GM12878 (cell line): ENCODE results near the gene KIRREL3. TPM values are rescaled to one million over a fixed set of nuclear protein-coding genes. Genes with fewer than 3 reads are reported as not detected.

ENCODE experiments used
- ATAC-seq: fragments of 200-7000 bp; cut with Tn5 transposase; 3 replicates; pipeline ENCODE4 v1.9.1; 2020; ENCODE audit warnings: mild to moderate bottlenecking, moderate library complexity
- BruUV-seq: library from RNA; stranded (reverse); fragments of 400-500 nt; replicated peaks from 2 replicates; lab custom pipeline; 2021; lab: Mats Ljungman, UMichigan
- CTCF ChIA-PET: fragments of 300-600 bp; sonication (Branson Sonifier 250); formaldehyde crosslinking; extraction: SDS; loops from one replicate; lab custom pipeline; 2021; ENCODE audit warnings: inconsistent platforms; lab: Yijun Ruan, JAX
- POLR2A ChIA-PET: fragments of 350-600 bp; formaldehyde crosslinking; extraction: SDS; loops from one replicate; lab custom pipeline; 2021; ENCODE audit warnings: inconsistent platforms; lab: Charles Lee
- RAD21 ChIA-PET: fragments of 300-600 bp; sonication (Branson Sonifier 250); formaldehyde crosslinking; loops from one replicate; lab custom pipeline; 2023; ENCODE audit warnings: antibody characterized with exemption; ENCODE audit not compliant: unreplicated experiment; lab: Charles Lee
- SMC1A ChIA-PET: fragments of 300-600 bp; sonication (Branson Sonifier 250); formaldehyde crosslinking; loops from one replicate; lab custom pipeline; 2023; ENCODE audit not compliant: unreplicated experiment, uncharacterized antibody; lab: Charles Lee
- DNase-seq: peaks from one replicate; pipeline ENCODE4 v3.0.0-alpha.2; 2011; ENCODE audit warnings: low read depth, low spot score
- FAIRE-seq: peaks from 3 replicates; lab custom pipeline; 2011; peaks lifted over from hg19 to GRCh38; lab: Jason Lieb, UNC
- H2AFZ ChIP-seq: 2 replicates; pipeline ENCODE4 v1.6.0; 2011; ENCODE audit warnings: low read depth, low read length, control low read depth; ENCODE audit not compliant: control insufficient read depth
- H3K27ac ChIP-seq: 2 replicates; pipeline ENCODE4 v1.5.1; 2011; ENCODE audit warnings: control low read depth; ENCODE audit not compliant: control insufficient read depth, insufficient read depth
- H3K27me3 ChIP-seq, 2 experiments: replicated peaks in 1 of 2; 2 replicates each; pipeline versions ENCODE4 v1.6.0 to v1.6.1; 2011; ENCODE audit warnings: low read length in 1 of 2; ENCODE audit not compliant: control insufficient read depth in 2 of 2, insufficient read depth in 2 of 2
- H3K36me3 ChIP-seq, 2 experiments: 2 replicates each; pipeline ENCODE4 v1.5.1; 2011; ENCODE audit warnings: low read length in 1 of 2; ENCODE audit not compliant: control insufficient read depth in 2 of 2, insufficient read depth in 2 of 2
- H3K4me1 ChIP-seq: 2 replicates; pipeline ENCODE4 v1.6.1; 2011; ENCODE audit warnings: mild to moderate bottlenecking, low read length, moderate library complexity, mixed read lengths; ENCODE audit not compliant: control insufficient read depth, insufficient read depth
- H3K4me2 ChIP-seq: 2 replicates; pipeline ENCODE4 v1.6.0; 2011; ENCODE audit warnings: control low read depth; ENCODE audit not compliant: control insufficient read depth, insufficient read depth
- H3K4me3 ChIP-seq: fragments of 200-600 bp; sonication (generic); 2 replicates; pipeline ENCODE4 v1.5.1; 2016
- H3K79me2 ChIP-seq: 2 replicates; pipeline ENCODE4 v1.6.0; 2011; ENCODE audit warnings: low read length; ENCODE audit not compliant: control insufficient read depth, insufficient read depth
- H3K9ac ChIP-seq: 2 replicates; pipeline ENCODE4 v1.8.0; 2011; ENCODE audit warnings: low read length, control low read depth, mixed read lengths; ENCODE audit not compliant: control insufficient read depth, insufficient read depth
- H3K9me3 ChIP-seq: replicated peaks from 3 replicates; pipeline ENCODE4 v1.5.1; 2011; ENCODE audit warnings: mild to moderate bottlenecking, low read length; ENCODE audit not compliant: control insufficient read depth, insufficient read depth
- H4K20me1 ChIP-seq: 2 replicates; pipeline ENCODE4 v1.6.0; 2011; ENCODE audit not compliant: control insufficient read depth, insufficient read depth
- BACH1 ChIP-seq: fragments of 450-650 bp; IDR thresholded peaks from 2 replicates; pipeline ENCODE4 v1.6.1; 2017; ENCODE audit warnings: mild to moderate bottlenecking, borderline replicate concordance
- CHD1 ChIP-seq: IDR thresholded peaks from 2 replicates; pipeline ENCODE4 v1.6.1; 2012; ENCODE audit warnings: low read depth, low read length, improper control_type of control experiment
- ETV6 ChIP-seq, 2 experiments: fragments of 450-650 bp in 1 of 2; IDR thresholded peaks in 1 of 2; conservative IDR thresholded peaks in 1 of 2; 2 replicates each; pipeline ENCODE4 v1.6.1; 2014; ENCODE audit warnings: antibody characterized with exemption in 1 of 2, borderline replicate concordance in 1 of 2, low read depth in 1 of 2, mild to moderate bottlenecking in 1 of 2, moderate library complexity in 1 of 2
- MLLT1 ChIP-seq: fragments of 450-650 bp; IDR thresholded peaks from 2 replicates; pipeline ENCODE4 v1.6.1; 2016; ENCODE audit warnings: mild to moderate bottlenecking
- MXI1 ChIP-seq: fragments of 150-350 bp; IDR thresholded peaks from 2 replicates; pipeline ENCODE4 v1.6.1; 2011; ENCODE audit warnings: low read depth, mild to moderate bottlenecking, inconsistent platforms, low read length, improper control_type of control experiment
- RELA ChIP-seq: fragments of 450-650 bp; IDR thresholded peaks from 2 replicates; pipeline ENCODE4 v1.8.0; 2014; ENCODE audit warnings: borderline replicate concordance; ENCODE audit not compliant: partially characterized antibody
- RFX5 ChIP-seq: IDR thresholded peaks from 2 replicates; pipeline ENCODE4 v1.6.1; 2011; ENCODE audit warnings: low read depth, low read length, improper control_type of control experiment
- SIN3A ChIP-seq: IDR thresholded peaks from 2 replicates; pipeline ENCODE4 v1.6.1; 2012; ENCODE audit warnings: low read depth, low read length, improper control_type of control experiment
- SP1 ChIP-seq: IDR thresholded peaks from one replicate; pipeline ENCODE4 v1.6.1; 2011; ENCODE audit warnings: low read depth, low read length
- SREBF1 ChIP-seq: IDR thresholded peaks from 2 replicates; pipeline ENCODE4 v1.6.1; 2012; ENCODE audit warnings: mild to moderate bottlenecking, low read length
- TCF3 ChIP-seq: IDR thresholded peaks from 2 replicates; pipeline ENCODE4 v1.6.1; 2012; ENCODE audit warnings: low read depth, mild to moderate bottlenecking, low read length, borderline replicate concordance; ENCODE audit not compliant: insufficient read depth
- TCF7 ChIP-seq: IDR thresholded peaks from 2 replicates; pipeline ENCODE4 v1.6.1; 2014; ENCODE audit warnings: antibody characterized with exemption, borderline replicate concordance
- WGBS: methylation state at CpG from one replicate; pipeline ENCODE4 v1.1.6; 2016; ENCODE audit warnings: low lambda C conversion rate; ENCODE audit not compliant: insufficient replicate concordance, insufficient coverage; ENCODE audit errors: missing lambda C conversion rate; 5-methylcytosine and 5-hydroxymethylcytosine counted together
- in situ Hi-C: fragments of 300-500 bp; cut with MboI; formaldehyde crosslinking; loops from 9 replicates; pipeline ENCODE4 v1.14.3; 2018; ENCODE audit warnings: mixed read lengths
- intact Hi-C: fragments of 100-400 bp; cut with micrococcal nuclease; formaldehyde crosslinking; loops from one replicate; pipeline ENCODE4 v1.14.2; 2022; ENCODE audit not compliant: unreplicated experiment
- polyA plus RNA-seq, 11 experiments: library from polyadenylated mRNA; depleted of rRNA in 4 of 11; unstranded in 6 of 11; stranded (reverse) in 5 of 11; fragments of >200 nt; fragmentation: Nextera tagmentation in 4 of 11; fragmentation: Illumina TruSeq in 1 of 11; extraction: Ambion mirVana in 4 of 11; extraction: Trizol in 1 of 11; gene quantifications; 1 replicate in 1 of 11; 2 replicates in 10 of 11; pipeline versions ENCODE4 v1.2.1 to v1.2.3, GENCODE V29; 2011 to 2016; ENCODE audit warnings: inconsistent platforms in 2 of 11, missing spikeins in 2 of 11, low read depth in 1 of 11
- total RNA-seq, 4 experiments: library from RNA; depleted of rRNA in 3 of 4; stranded (reverse); fragments of >200 nt in 3 of 4; fragmentation: Illumina TruSeq in 1 of 4; extraction: Trizol in 1 of 4; gene quantifications; 2 replicates each; pipeline versions ENCODE4 v1.2.1 to v1.2.3, GENCODE V29; 2013 to 2021
- TF ChIP-seq, protein P1 (sequence below): fragments of 150-350 bp; IDR thresholded peaks from 2 replicates; pipeline ENCODE4 v1.6.1; 2016; ENCODE audit warnings: low read depth, low read length
- TF ChIP-seq, protein P2 (sequence below): fragments of 450-650 bp; formaldehyde crosslinking; IDR thresholded peaks from 2 replicates; pipeline ENCODE4 v1.4.0; 2020; ENCODE audit warnings: mild to moderate bottlenecking, moderate library complexity

The KIRREL3 gene
- total and polyA plus RNA-seq, 10 of the 15 experiments (the other 5 are each of a cell fraction or from before 2014, with no cell fraction given): under 0.01 TPM; not detected in 9

DNA sequence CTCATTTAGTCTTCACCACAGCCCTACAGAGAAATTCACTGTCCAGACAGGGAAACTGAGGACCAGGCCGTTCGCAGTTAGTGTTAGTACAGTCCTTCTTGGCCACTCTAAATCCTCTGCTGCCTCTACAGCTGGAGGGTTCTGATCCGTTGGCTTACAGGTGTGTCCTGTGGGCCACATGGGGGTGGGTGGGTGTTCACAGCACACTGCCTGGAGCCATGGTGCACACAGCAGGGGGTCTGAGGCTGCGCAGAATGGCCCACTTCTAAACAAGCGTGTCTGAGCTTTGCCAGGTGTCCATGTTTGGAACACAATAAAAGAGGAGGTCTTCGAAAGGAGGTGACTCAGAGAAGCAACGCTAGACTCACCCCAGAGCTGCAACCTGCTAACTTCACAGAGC, 396.1 kb downstream of the KIRREL3 start:
- H2AFZ ChIP-seq: no peak overlapping the region
- POLR2A ChIA-PET: no interaction called here
- CTCF ChIA-PET: no interaction called here
- FAIRE-seq (no peak), ATAC-seq (no peak), DNase-seq (no peak)
- H3K79me2 ChIP-seq: no peaks in the 10 kb centered on the region
- BruUV-seq: no TSS peak
- 30% methylated on average over 5 of the region's 7 CpGs for WGBS
- H3K27ac ChIP-seq: no peak overlapping the region
- H3K9me3 ChIP-seq: no peaks in the 10 kb centered on the region
- RAD21 ChIA-PET: no interaction called here
- no peaks in the 10 kb centered on the region for H3K36me3 ChIP-seq
- peaks cover 0 to 2% of the 10 kb centered on the region in 2 experiments; a peak in 2 of 4 replicates for H3K27me3 ChIP-seq
- H3K4me3 ChIP-seq: no peak overlapping the region
- H3K4me2 ChIP-seq: no peak overlapping the region
- H3K9ac ChIP-seq: no peak overlapping the region
- in situ Hi-C loops: no loop called here
- intact Hi-C loops: loop anchor here (10.0 kb wide), 2 partner anchors 270 to 740 kb away; no protein-coding TSS in a partner anchor
- SMC1A ChIA-PET: no interaction called here
- no peaks in the 10 kb centered on the region for H3K4me1 ChIP-seq
- H4K20me1 ChIP-seq: no peaks in the 10 kb centered on the region; the same call in 1 of the 2 replicates
- TF ChIP-seq RELA (no peak), SP1 (no peak), TCF3 (no peak), MXI1 (no peak), SIN3A (no peak), TCF7 (no peak), ETV6 (conservative IDR thresholded peaks at IDR 0.05 in 1 of 2, IDR thresholded peaks at IDR 0.05 in 1 of 2; ENCODE audit: borderline replicate concordance in 1 of 2, low read depth in 1 of 2) (no peak), RFX5 (no peak), MLLT1 (no peak), BACH1 (no peak), SREBF1 (no peak), CHD1 (no peak)
- TF ChIP-seq, protein P1, sequence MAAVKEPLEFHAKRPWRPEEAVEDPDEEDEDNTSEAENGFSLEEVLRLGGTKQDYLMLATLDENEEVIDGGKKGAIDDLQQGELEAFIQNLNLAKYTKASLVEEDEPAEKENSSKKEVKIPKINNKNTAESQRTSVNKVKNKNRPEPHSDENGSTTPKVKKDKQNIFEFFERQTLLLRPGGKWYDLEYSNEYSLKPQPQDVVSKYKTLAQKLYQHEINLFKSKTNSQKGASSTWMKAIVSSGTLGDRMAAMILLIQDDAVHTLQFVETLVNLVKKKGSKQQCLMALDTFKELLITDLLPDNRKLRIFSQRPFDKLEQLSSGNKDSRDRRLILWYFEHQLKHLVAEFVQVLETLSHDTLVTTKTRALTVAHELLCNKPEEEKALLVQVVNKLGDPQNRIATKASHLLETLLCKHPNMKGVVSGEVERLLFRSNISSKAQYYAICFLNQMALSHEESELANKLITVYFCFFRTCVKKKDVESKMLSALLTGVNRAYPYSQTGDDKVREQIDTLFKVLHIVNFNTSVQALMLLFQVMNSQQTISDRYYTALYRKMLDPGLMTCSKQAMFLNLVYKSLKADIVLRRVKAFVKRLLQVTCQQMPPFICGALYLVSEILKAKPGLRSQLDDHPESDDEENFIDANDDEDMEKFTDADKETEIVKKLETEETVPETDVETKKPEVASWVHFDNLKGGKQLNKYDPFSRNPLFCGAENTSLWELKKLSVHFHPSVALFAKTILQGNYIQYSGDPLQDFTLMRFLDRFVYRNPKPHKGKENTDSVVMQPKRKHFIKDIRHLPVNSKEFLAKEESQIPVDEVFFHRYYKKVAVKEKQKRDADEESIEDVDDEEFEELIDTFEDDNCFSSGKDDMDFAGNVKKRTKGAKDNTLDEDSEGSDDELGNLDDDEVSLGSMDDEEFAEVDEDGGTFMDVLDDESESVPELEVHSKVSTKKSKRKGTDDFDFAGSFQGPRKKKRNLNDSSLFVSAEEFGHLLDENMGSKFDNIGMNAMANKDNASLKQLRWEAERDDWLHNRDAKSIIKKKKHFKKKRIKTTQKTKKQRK: no peak
- TF ChIP-seq, protein P2, sequence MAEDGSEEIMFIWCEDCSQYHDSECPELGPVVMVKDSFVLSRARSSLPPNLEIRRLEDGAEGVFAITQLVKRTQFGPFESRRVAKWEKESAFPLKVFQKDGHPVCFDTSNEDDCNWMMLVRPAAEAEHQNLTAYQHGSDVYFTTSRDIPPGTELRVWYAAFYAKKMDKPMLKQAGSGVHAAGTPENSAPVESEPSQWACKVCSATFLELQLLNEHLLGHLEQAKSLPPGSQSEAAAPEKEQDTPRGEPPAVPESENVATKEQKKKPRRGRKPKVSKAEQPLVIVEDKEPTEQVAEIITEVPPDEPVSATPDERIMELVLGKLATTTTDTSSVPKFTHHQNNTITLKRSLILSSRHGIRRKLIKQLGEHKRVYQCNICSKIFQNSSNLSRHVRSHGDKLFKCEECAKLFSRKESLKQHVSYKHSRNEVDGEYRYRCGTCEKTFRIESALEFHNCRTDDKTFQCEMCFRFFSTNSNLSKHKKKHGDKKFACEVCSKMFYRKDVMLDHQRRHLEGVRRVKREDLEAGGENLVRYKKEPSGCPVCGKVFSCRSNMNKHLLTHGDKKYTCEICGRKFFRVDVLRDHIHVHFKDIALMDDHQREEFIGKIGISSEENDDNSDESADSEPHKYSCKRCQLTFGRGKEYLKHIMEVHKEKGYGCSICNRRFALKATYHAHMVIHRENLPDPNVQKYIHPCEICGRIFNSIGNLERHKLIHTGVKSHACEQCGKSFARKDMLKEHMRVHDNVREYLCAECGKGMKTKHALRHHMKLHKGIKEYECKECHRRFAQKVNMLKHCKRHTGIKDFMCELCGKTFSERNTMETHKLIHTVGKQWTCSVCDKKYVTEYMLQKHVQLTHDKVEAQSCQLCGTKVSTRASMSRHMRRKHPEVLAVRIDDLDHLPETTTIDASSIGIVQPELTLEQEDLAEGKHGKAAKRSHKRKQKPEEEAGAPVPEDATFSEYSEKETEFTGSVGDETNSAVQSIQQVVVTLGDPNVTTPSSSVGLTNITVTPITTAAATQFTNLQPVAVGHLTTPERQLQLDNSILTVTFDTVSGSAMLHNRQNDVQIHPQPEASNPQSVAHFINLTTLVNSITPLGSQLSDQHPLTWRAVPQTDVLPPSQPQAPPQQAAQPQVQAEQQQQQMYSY (CRISPR knock-in tag): no peak
